OCI-LY3 (cell line): Measurements from ENCODE around the gene STAT4.

Experiments used
- EZH2phosphoT487 ChIP-seq: fragments of 200-600 bp; shearing (Covaris generic); IDR thresholded peaks from 2 replicates; pipeline ENCODE4 v1.6.1; 2018; ENCODE audit warnings: antibody characterized with exemption, mixed run types, low read depth
- TF ChIP-seq, protein P1 (sequence below): fragments of 200-600, 300-600 bp; sonication (generic); IDR thresholded peaks from 2 replicates; pipeline ENCODE4 v1.5.1; 2014; ENCODE audit warnings: antibody characterized with exemption, low read length, low read depth

DNA sequence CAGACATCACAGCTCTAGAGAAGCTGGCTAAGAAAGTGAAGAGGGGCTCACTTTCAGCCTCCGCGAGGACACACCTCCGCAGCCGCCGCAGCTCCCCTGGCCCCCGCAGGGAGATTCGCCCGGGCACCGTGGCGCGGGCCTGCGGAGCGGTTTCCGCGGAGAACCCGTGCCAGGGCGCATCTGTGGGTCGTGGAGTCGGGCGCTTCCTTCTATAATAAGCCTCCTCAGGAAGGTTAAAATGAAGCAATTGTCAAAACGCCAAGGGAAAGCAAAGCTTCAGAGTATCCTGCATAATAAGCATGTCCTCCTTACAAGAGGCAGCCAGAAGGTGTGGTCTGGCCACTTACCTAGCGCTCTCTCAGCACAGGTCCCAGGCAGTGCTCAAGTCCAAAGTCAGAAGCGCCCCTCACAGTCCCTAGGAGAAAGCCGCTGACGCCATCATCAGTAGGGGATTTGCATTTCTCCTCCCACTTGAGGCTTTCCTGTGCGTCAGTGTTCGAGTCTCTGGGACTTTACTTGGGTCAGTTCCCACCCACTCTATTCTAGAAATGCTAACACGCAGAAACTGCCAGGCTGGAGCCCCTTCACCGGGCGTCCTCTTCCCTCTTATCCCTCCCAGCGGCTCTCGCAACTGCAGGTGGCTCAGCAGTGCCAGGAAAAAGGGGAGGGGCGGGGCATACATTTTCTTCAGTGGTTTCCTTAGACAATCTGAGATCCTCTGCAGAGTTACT, at the start of gene STAT4:
- TF ChIP-seq, protein P1, sequence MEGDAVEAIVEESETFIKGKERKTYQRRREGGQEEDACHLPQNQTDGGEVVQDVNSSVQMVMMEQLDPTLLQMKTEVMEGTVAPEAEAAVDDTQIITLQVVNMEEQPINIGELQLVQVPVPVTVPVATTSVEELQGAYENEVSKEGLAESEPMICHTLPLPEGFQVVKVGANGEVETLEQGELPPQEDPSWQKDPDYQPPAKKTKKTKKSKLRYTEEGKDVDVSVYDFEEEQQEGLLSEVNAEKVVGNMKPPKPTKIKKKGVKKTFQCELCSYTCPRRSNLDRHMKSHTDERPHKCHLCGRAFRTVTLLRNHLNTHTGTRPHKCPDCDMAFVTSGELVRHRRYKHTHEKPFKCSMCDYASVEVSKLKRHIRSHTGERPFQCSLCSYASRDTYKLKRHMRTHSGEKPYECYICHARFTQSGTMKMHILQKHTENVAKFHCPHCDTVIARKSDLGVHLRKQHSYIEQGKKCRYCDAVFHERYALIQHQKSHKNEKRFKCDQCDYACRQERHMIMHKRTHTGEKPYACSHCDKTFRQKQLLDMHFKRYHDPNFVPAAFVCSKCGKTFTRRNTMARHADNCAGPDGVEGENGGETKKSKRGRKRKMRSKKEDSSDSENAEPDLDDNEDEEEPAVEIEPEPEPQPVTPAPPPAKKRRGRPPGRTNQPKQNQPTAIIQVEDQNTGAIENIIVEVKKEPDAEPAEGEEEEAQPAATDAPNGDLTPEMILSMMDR, result no peak
- no peak for TF ChIP-seq EZH2phosphoT487
